ENCODE measurements around the gene FILIP1.
A peak's percentile ranks its signal among the peaks of the same experiment; 100 is the strongest.
"Not testable (repeated sequence)": the region's sequence is repeated elsewhere in the genome, so short reads cannot be mapped to it uniquely, and the experiment has no call there.

The FILIP1 gene

DNA sequence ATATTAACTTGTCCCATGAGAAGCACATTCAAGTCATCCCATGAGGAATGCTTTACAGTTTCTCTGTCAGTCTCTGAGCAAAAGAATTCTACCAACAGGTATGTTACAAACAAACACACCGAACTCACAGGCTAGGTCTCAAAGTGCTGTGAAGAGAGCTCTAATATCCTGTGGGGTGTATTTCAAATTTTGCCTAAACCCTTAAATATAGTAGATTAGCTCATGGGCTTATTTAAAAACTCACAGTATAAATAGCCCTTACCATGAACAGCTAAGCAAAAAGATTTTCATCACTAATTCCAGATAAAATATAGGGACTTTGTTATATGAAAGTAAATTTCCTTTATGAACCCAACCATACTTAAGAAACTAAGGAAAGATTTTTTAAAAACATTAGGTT is 77.8 kb downstream of the FILIP1 start:
- no peak for DNase-seq

DNA sequence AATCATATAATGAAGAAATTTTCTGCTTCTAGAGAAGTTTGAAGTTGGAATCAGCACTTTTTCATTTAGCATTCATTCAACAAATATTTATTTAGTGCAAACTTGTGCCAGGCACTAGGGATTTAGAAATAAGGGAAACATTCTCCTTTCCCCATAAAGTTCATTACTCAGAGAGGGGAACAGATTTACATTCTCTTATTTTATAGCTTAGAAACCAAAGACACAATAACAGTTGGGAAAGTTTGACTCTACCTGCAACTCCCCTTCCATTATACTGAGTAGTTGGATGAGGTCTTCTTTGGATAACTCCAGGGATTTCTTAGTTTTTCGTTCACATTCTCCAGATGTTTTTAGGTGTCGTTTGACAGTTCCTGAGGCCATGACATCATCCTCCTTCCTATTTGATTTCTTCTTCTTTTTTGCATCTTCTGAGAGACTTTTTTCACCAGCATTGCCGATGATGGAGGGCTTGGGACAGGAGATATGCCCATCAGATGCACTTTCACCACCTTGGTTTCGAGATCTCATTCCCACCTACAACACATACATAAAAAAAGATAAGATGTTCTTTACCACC is 79.1 kb downstream of the FILIP1 start:
- no peak for DNase-seq

DNA sequence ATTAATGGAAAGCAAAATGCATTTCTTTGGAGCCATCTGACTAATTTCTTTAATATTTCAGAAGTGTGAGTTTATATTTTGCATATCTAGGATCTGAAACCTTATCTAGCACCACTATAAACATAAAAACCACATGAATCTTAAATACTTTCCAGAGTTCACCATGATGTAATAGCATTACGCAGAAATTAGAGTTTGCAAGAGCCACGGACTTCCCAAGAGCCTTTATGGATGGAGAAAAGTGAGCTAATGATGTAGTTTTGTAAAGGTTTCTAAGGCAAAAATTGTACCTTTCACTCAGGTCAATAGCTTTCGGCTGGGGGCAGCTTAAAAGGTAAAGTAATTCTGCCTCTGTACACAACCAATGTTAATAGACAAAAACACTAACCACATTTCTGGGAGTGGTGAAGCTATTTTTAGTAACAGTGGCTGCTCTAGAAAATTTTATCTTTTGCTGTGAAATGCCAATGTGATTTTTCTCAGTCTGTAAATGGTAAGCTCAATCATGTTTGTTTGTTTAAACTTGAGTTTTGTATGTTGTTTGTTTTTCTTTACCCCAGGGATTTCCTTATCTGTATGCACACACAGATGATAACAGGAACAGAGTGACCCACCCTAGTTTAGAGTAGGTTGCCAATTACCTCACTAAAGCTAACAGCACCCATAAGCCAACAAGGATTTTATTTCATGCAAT is 80.5 kb downstream of the FILIP1 start:
- DNase-seq, result no peak

DNA sequence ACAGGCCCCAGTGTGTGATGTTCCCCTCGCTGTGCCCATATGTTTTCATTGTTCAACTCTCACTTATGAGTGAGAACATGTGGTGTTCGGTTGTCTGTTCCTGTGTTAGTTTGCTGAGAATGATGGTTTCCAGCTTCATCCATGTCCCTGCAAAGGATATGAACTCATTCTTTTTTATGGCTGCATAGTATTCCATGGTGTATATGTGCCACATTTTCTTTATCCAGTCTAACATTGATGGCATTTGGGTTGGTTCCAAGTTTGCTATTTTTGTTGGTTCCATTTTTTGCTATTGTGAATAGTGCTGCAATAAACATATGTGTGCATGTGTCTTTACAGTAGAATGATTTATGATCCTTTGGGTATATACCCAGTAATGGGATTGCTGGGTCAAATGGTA is 83.0 kb downstream of the FILIP1 start:
- DNase-seq, result not testable (repeated sequence)

DNA sequence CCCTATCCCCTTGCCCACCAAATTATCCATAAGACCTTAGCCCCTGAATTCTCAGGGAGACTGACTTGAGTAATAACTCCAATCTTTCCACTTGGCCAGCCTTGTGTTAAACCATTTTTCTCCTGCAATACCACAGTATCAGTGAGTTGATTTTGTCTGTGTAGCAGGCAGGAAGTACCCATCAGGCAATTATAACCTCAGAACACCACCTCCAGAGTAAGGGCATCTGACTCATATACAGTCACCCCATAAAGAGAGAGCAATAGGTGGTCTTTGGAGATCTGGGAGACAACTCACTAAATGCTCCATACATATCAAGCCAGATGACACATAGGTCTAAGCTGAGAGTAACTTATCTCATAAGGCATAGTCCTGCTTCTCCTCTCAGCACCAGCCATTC is 83.7 kb downstream of the FILIP1 start:
- DNase-seq, result no peak

DNA sequence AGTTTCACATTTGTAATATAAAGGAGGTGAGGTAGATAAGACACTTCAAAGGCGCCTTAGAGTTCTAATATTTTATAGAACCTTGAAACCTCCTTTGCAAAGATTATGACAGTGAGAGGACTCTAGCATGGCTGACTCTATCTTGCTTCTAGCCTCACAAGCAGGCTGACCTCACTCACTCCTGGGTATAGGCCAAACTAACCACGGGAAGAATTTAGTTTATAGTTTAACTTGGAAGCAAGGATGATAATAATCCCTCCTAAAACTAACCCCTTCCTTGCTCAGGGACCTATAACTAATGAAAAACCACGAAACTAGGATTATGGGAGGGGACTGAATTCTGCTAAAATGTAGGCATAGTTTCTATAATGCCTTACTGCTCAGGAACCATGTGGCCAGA is 84.3 kb downstream of the FILIP1 start:
- DNase-seq, result no peak

DNA sequence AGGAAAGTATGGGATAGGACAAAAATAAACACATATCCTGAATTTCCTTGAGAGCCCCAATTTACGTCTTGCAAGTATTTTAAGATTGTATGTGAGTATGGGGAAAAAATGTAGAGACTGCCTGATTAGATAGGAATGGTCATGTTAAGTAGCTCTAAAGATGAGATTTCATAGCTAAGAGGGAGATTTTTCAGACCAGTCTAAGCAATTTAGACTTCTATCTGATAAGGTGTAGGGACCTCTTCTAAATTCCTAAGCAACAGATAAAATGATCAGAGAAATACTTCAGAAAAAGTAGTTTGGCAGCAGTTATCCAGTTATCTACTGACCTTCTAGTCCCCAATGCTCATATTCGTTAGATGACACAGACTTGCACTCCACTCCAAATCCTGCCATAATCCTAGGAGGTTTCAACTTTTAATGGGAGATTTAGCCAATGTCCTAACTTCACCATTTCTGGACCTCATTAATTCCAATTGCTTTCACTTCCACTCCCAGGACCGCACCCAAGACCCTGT is 90.0 kb downstream of the FILIP1 start:
- no peak for DNase-seq

DNA sequence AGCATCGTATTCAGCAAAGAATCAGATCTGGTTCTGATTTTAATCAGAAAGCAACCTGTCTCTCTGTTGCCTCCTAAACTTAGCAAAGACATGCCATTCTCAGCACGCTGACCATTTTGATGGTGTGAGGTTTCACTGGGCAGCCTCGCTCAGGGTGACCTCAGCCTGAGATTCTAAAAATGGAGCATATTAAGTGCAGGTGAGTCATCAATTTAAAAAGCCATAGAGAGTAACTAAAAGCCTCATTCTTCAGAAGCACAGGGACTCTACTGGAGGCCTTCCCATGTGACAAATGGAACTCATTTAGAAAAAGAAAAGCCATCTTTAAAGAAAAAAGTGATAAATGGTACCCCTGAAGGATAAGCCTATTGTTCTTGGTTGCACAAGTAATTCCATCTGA is 91.3 kb downstream of the FILIP1 start:
- DNase-seq, result no peak

DNA sequence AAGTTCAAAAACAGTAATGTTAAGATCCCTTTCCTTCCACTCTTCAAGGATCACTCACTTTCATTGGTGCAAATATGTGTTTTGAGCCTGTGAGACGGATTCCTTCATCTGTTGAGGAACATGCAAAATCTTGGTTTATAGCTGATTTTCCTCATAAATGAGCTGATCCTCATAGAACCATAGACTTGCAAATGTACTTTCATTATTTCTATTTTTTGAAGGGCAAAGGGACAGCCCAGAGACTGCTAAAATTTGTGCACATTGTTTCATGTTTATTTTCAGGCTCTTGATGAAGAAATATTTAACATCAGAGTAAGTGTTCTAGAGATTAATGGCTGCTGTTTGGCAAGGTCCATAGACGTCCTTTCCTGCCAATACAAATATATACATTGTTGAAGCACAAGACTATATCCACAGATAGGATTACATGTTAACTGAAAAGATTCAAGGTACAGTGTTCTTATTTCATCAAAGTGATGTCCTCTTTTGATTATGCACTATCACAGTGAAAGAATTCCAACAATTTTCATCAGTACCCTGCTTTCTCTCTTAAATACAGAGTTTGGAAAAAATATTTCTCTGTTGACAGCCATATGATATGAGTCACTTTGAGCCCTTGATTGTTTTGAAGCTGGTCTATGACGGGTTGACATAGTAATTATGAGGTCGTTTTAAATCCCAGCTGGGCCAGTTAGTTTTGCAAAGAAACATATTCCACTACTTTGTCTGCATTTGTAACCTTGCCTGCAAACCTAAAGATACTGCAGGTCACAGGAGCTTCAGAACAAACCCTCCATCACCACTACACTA is 95.7 kb downstream of the FILIP1 start:
- DNase-seq, result peak; percentile 31

DNA sequence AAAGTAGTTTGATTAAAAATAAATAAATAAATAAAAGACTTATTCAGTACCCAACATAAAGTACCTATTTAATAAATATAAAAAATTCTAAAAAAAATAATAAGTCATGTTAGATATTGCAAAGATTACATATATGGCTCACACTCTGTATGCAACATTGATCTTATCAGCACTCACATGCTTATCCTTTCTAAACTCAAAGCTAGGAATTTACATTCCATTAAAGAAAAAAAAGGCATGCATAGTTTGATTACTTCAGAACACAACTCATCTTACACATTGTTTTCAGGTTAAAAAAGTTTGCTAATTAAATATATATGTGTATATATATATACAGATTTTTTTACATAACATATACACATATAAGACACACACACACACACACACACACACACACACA is 96.4 kb downstream of the FILIP1 start:
- DNase-seq, result no peak

DNA sequence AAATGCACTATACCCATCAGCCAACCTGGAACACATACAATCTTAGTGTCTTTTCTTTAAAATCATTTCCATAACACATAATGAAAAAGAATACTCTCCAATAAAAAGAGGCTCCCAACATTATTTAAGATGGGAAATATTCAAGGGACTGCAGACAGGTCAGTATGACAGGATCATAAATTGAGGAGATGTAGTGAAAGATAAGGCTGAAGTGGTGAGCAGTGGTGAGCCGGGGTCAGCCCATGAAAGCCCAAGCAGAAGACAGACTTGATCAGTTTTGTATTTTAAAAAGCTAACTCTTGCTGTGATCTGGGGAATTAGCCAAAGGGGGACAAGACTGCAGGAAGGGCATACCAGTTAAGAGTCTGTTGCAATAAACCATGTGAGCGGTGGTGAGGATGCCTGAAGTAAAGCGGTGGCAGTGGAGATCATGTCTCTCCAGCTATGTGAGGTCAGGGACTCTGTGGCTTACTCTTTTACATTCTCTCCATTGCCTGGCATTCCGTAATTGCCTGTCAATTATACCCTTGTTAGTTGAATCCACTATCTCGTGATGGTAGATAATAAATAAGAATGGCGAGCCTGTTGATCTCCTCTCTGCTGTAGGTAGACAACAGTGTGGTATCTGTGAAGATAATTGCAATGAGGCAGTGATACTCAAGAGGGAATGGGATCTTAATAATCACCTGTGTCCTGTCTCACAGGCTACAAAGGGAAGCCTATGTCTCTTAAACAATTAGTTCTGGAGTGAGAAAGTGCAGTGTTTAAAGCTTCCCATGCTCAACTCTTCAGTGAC is 97.4 kb downstream of the FILIP1 start:
- no peak for DNase-seq

DNA sequence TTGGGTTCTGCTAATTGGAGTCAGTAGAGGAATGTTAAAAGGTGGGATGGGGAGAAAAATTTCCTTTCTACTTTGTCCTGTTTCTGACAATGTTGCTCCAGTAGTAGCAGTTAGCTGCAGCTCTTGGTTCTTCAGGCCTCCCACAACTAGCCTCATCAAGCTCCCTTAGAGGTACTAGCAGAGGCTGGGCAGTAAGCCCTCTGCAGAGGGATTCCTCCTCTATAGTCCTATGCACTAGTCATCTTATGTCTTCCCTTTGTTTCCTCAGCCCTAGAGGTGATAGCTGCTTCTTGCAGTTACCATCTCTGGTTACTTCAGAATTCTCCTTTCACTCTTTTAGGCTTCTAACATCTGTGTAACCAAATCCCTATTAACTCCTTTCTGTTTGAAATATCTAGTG is 99.8 kb downstream of the FILIP1 start:
- no peak for DNase-seq

DNA sequence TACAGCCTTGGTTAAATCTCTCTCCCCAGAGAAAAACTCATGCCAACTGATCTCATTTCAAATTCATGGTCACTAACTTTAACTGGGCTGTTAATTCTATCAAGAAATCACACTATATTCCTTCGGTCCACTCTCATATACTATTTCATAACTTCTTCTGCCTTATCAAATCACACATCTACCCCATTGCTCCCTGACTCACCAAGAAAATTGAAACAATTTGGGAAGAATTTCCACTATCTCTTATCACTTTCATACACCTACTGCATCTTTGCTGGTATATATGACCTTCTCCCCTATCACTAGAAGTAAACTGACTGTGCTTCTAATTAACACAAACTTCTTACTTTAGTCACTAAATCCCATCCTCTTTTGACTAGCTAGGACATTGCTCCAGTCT is 102.3 kb downstream of the FILIP1 start:
- no peak for DNase-seq

DNA sequence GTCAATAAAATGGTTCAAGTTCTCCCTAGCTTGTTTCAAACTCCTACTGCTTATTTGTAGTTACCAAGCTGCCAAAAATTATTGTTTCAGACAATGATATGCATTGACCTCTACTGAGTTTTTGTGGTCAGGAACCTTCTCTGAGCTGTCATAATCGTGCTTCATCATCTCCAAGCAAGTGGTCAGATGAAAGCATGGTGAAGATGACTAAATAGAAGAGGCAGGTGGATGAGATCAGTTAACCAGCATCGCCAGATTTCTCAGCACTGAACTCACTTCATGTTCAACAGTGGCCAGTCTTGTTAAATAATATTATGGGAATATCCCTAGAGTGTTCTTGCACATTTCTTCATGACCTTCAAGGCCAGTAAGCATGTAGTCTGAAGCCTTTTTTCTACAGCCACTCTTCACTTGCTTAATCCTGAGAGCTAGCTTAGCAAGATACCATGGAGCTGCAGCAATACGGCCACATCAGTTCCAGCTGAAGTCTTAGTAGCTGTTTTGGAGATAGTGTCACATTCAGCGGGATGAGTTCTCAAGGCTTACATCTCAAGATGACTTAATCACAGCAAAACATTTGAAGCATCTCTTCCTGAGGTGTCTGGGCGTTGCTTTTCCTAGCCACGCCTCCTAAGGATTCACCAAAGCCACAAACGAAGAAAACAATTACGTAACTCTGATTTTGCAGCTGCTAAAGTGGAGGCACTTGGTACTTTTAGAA is 107.4 kb downstream of the FILIP1 start:
- DNase-seq, result no peak

DNA sequence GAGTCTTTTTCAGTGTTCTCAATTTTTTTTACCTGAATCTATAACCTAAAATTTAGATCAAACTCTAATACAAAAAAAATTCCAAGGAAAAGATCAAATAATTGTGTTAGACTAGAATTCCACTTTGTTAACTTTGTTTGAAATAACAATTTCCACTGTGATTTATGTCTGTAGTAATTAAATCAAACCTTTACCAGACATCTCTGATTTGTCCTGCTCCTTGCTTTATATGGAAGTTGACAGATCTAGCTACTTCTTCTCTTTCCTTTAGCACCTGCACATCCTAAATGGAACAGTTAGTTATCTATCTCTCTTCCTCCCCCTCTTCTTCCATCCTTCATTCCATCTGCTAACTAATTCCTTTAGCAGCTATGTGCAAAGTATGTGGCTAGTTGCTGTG is 109.5 kb downstream of the FILIP1 start:
- DNase-seq, result no peak

DNA sequence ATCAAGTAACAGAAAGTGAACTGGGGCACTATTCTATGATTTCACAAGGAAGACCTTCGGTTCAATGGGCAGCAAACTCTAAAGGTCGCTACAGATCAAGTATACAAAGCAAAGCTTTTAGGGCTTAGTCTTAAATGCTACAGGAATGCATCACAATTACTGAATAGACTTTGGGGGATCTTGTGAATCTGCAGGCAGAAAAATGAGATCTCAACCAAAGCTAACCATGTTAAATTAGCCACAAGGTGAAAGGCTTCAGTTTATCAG is 111.0 kb downstream of the FILIP1 start:
- no peak for DNase-seq

DNA sequence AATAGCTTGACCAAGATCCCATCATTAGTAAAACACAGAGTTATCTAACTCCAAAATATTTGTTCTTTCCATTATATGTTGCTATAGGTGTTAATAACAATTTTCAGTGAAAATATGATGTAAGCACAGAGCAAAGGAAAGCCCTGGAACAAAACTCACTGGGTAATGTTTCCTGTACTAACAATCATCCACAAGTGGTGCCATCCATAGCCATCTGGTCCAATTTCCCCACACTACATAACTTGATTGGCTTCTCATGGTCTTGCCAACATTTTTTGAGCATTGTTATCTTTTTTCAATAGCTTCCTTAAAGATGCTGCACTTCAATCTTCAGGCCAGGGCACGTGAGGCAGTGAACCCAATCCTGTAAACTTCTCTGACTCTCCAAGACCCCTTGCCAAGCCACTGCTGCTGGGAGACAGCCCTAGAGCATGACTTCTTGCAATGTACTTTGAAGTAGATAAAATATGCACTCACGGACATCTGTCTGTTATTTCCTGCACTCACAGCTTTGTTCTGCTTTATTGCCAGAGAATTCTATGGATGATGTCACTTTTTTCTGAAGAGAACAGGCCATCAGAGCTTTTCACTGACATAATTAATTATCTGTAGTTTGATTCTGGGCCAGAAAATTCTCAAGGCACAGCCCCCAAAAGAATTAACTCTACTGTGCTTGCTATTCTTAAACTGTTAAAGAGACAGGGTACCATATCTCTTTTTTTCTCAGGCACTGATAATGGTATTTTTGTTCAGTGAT is 111.5 kb downstream of the FILIP1 start:
- no peak for DNase-seq

DNA sequence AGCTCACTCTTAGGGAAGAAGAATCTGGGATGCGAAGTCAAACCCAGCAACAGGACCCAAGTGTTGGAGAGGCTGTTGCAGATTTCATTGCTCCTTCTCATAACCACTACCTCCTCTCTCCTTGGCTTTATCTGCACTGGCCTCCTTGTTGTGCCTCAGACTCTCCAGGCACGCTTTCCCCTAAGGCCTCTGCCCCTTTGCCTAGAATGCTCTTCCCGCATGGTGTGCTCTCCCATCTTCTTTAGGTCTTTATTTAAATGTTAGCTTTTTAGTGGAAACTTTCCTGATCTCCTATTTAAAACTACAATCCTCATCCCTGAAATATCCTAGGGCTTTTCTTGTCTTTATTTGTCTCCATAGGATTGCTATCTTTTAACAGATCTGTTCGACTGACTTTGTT is 114.1 kb downstream of the FILIP1 start:
- DNase-seq, result no peak

DNA sequence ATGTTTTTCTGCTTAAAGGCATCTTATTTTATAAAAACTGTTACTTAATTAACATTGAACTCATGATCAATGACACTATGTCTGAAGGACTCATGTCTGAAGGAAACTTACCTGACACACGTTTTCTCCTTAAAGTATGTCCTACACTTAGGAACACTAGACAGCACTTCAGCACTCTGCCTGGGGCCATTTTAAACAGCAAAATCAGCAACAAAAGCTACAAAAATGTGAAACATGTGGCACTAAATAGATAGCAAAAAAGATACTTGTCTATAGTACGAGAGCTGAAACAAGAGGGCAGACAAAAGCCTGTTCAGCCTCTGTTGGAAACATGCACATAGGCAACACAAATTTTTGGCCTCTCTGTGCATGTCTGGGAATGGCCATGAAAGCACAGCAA is 115.5 kb downstream of the FILIP1 start:
- no peak for DNase-seq

DNA sequence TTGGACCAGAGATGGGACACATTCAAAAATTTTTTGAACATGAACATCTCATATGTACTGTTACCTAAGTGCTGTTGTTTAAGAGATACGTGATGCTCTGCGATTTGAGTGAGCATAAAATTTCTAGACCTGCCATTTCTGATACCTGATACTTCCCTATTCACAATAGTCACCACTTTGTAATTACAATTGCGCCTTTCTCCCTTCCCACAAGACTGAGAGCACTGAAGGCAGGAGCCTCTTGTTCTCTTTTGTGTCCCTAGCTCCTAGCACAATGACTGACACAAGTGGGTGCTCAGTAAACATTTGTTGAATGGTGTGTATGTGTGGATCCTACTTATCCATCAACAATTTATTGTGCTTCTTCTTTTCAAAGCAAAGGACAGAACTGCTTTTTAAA is 116.2 kb downstream of the FILIP1 start:
- peak; percentile 9 for DNase-seq

DNA sequence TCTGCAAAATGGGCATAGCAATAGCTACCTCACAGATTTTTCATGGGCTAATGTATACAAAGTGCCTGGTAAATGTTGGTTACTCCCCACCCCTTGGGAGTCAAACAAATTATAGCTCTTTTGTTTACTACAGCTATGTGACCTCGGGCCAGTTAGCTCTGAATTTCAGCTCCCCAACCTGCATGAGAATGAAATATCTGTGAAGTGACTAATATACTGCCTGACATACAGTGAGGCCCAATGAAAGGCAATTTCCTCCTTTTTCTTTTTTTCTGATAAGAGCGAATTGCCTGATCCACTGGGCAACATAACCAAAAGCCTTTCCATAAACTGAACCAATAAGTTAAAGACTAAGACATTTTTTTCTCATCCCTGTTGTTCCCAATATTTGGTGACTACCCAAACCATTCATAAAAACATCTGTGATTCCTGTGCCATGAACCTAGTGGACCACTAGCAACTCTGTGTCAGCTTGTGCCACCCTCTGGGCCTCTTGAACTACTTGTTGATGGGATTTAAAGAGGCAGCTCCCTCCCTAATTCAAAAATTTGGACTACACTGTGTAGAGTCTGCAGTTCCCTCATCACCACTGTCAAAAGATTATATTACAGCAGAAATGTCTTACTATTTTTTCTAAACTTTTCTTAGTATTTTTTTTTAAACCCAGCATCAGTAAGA is 117.1 kb downstream of the FILIP1 start:
- no peak for DNase-seq

Measured in NCI-H1092 treated with DMSO at 0.1 percent for 48 hours (cell line).